ENCODE results near the gene IFT172.

IFT172 gene

DNA sequence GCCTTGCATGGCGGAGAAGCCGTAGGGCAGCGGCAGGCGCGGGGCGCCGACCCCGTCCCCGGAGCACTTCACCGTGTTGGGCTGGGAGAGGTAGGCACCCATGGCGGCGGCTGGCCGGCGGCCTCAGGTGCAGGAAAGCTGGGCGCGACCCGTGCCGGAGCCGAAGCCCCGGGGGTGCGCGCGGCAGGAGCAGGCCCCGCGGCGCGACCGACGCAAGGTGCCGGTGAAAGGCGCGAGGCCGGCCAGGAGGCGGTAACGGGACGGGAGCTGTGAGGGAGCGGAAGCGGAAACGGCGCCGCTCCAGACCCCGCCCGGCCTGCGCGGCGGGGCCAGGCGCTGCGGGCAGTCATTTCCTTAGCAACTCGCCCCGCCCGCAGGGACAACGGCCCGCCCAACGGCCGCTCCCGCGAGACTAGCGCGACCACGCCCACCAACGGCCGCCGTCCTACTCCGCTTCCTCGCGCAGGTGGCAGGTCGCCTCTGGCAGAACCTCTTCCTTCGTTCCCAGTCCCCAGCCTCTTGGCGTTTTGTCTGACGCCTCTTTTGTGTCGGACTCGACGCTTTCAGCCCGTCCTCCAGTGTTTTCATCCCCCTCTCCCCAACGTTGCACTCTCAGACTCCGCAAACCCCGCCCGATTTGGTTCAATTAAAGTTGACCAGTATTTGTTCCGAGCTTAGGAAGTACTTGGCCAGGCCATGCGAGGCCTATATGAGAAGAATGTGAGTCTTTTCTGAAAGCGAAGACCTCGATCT, 80.0 kb downstream of the IFT172 start, which contains the start of gene PPM1G:
TSS of gene PPM1G (minus strand) at position 271 of the 753 bp plus-strand sequence. CDS start at position 102, 169 bp downstream.
- peaks cover 0 to 5% (median 3%) of the 10 kb centered on the region in 5 donors for H3K36me3 ChIP-seq (ENCODE audit: control insufficient read depth in 5 of 5, insufficient read depth in 5 of 5, low read length in 5 of 5)
- no peaks in the 10 kb centered on the region for H3K27me3 ChIP-seq (ENCODE audit: control insufficient read depth in 5 of 5, insufficient read depth in 4 of 5, low read length in 5 of 5)
- peak within 1 kb of the TSS; percentile 90 for H3K27ac ChIP-seq (ENCODE audit: low read depth, low read length)
- peak within 1 kb of the TSS; percentile 87 to 97 (median 93) for H3K9ac ChIP-seq (ENCODE audit: low read length in 5 of 5)
- H3K4me1 ChIP-seq (ENCODE audit: control insufficient read depth in 5 of 5, insufficient read depth in 5 of 5, low read length in 5 of 5), result peaks cover 0 to 23% (median 20%) of the 10 kb centered on the region in 5 donors
- H3K4me3 ChIP-seq (ENCODE audit: low read depth in 1 of 5, low read length in 5 of 5), result peak within 1 kb of the TSS; percentile 91 to 97 (median 94)
- H3K9me3 ChIP-seq (ENCODE audit: control insufficient read depth in 5 of 5, low read length in 5 of 5), result no peaks in the 10 kb centered on the region

DNA sequence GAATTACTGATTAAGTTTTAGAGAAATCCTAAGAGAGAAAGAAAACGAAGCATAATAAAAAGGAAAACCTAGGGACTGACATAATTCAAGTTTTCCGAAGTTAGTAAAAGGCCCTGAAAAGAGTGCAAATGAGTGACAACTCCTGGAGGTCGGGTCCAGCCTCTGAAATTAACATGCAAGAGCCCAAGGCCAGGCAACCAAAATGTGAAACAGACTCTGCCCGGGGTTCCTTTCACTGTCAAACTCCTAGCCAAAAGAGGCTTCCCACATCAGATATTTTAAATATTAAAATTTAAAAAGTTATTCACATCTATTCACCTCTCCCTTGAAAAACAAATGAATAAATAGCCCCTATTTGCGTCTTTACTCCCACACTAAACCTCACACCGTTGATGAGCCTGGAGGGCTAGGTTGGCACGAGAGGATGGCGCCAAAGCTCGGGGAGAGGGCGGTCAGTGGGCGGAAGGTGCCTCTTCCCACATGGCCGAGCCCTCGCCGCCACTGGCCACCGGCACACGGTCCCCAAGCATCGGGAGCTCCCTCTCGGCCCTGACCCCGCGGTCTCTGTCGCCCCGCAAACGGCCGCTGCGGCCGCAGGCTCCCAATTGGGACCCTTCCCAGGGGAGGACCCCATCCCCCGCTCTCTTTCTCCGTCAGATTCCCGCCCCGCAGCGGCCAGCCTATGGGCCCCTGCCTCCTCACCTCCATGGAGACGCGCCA, 80.8 kb downstream of the IFT172 start:
- Histone ChIP-seq H3K36me3 (ENCODE audit: control insufficient read depth in 5 of 5, insufficient read depth in 5 of 5, low read length in 5 of 5) (peaks cover 0 to 5% (median 3%) of the 10 kb centered on the region in 5 donors), H3K27me3 (ENCODE audit: control insufficient read depth in 5 of 5, insufficient read depth in 4 of 5, low read length in 5 of 5) (no peaks in the 10 kb centered on the region), H3K9ac (ENCODE audit: low read length in 5 of 5) (peak overlapping the region; percentile 68 to 97 (median 93)), H3K9me3 (ENCODE audit: control insufficient read depth in 5 of 5, low read length in 5 of 5) (no peaks in the 10 kb centered on the region), H3K4me1 (ENCODE audit: control insufficient read depth in 5 of 5, insufficient read depth in 5 of 5, low read length in 5 of 5) (peaks cover 0 to 23% (median 20%) of the 10 kb centered on the region in 5 donors), H3K27ac (ENCODE audit: low read depth, low read length) (peak overlapping the region; percentile 90), H3K4me3 (ENCODE audit: low read depth in 1 of 5, low read length in 5 of 5) (peak overlapping the region; percentile 44 to 94 (median 91))

DNA sequence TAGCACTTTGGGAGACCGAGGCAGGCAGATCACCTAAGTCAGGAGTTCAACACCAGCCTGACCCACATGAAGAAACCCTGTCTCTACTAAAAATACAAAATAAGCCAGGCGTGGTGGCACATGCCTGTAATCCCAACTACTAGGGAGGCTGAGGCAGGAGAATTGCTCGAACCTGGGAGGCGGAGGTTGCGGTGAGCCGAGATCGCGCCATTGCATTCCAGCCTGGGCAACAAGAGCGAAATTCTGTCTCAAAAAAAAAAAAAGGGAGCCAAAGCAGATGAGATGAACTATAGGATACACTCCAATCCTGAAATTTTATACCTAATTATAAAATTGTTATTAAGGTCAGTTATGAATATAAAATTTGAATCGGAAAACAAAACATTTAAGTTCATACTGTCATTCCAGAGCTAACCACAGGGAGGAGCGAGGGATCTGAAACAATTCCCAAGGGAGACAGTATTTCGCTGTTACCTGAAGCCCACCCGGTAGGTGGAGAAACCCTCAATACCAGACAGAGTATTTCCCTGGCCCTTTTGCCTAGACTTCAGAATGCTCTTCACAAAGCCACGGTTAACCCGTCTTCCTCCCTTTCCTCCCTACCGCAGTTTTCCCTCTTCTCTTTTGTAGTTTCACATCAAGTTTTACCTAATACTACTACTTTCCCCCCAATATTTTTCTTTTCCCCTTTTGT, 81.6 kb downstream of the IFT172 start:
- H3K27ac ChIP-seq (ENCODE audit: low read depth, low read length), result peak overlapping the region; percentile 90
- H3K4me3 ChIP-seq (ENCODE audit: low read depth in 1 of 5, low read length in 5 of 5), result peak overlapping the region; percentile 44 to 94 (median 91)
- no peaks in the 10 kb centered on the region for H3K9me3 ChIP-seq (ENCODE audit: control insufficient read depth in 5 of 5, low read length in 5 of 5)
- H3K4me1 ChIP-seq (ENCODE audit: control insufficient read depth in 5 of 5, insufficient read depth in 5 of 5, low read length in 5 of 5), result peaks cover 0 to 23% (median 20%) of the 10 kb centered on the region in 5 donors
- peaks cover 0 to 5% (median 3%) of the 10 kb centered on the region in 5 donors for H3K36me3 ChIP-seq (ENCODE audit: control insufficient read depth in 5 of 5, insufficient read depth in 5 of 5, low read length in 5 of 5)
- no peaks in the 10 kb centered on the region for H3K27me3 ChIP-seq (ENCODE audit: control insufficient read depth in 5 of 5, insufficient read depth in 4 of 5, low read length in 5 of 5)
- peak overlapping the region in 4 of 5 donors; percentile 92 to 97 (median 94) for H3K9ac ChIP-seq (ENCODE audit: low read length in 5 of 5)

GRCh38 chr2:27400348-27401135, 89.0 kb downstream of the IFT172 start:
- Histone ChIP-seq H3K9me3 (ENCODE audit: control insufficient read depth in 5 of 5, low read length in 5 of 5) (no peaks in the 10 kb centered on the region), H3K4me1 (ENCODE audit: control insufficient read depth in 5 of 5, insufficient read depth in 5 of 5, low read length in 5 of 5) (no peaks in the 10 kb centered on the region), H3K9ac (ENCODE audit: low read length in 5 of 5) (peak overlapping the region in 1 of 5 donors; percentile 28), H3K27ac (ENCODE audit: low read depth, low read length) (no peak overlapping the region), H3K27me3 (ENCODE audit: control insufficient read depth in 5 of 5, insufficient read depth in 4 of 5, low read length in 5 of 5) (no peaks in the 10 kb centered on the region), H3K36me3 (ENCODE audit: control insufficient read depth in 5 of 5, insufficient read depth in 5 of 5, low read length in 5 of 5) (peaks cover 0 to 5% (median 3%) of the 10 kb centered on the region in 5 donors), H3K4me3 (ENCODE audit: low read depth in 1 of 5, low read length in 5 of 5) (no peak overlapping the region)

- Histone ChIP-seq H3K4me3 (ENCODE audit: low read depth in 1 of 5, low read length in 5 of 5) (no peak overlapping the region), H3K4me1 (ENCODE audit: control insufficient read depth in 5 of 5, insufficient read depth in 5 of 5, low read length in 5 of 5) (no peaks in the 10 kb centered on the region), H3K9ac (ENCODE audit: low read length in 5 of 5) (no peak overlapping the region)
These were observed 90.6 kb downstream of the IFT172 start for GRCh38 chr2:27398962-27399361.

More at GRCh38 chr2:27398962-27399361, 90.6 kb downstream of the IFT172 start:
- H3K36me3 ChIP-seq (ENCODE audit: control insufficient read depth in 5 of 5, insufficient read depth in 5 of 5, low read length in 5 of 5), result no peaks in the 10 kb centered on the region
- no peak overlapping the region for H3K27ac ChIP-seq (ENCODE audit: low read depth, low read length)
- H3K27me3 ChIP-seq (ENCODE audit: control insufficient read depth in 5 of 5, insufficient read depth in 4 of 5, low read length in 5 of 5), result no peaks in the 10 kb centered on the region
- no peaks in the 10 kb centered on the region for H3K9me3 ChIP-seq (ENCODE audit: control insufficient read depth in 5 of 5, low read length in 5 of 5)

Data from subcutaneous abdominal adipose tissue (tissue), 5 donors.